Activated CD4-positive, CD25-positive, alpha-beta regulatory T cell (primary cell): ENCODE results near the gene BCL7B.
"Not testable (repeated sequence)": the region's sequence is repeated elsewhere in the genome, so short reads cannot be mapped to it uniquely, and the experiment has no call there.

Experiments used
- DNase-seq, 4 experiments: peaks; one replicate each; lab custom pipeline; 2025; lab: John Stamatoyannopoulos, UW

Gene BCL7B

DNA sequence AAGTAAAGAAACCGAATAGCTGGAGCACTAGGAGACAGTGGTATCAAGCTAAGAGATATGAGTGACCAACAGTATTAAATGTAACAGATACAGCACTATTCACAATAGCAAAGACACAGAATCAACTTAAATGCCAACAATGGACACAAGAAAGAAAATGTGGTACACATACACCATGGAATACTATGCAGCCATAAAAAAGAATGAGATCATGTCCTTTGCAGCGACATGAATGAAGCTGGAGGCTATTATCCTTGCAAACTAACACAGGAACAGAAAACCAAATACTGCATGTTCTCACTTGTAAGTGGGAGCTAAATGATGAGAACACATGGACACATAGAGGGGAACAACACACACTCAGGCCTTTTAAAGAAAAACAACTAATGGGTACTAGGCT is 62.0 kb downstream of the BCL7B start:
- DNase-seq: not testable (repeated sequence)

DNA sequence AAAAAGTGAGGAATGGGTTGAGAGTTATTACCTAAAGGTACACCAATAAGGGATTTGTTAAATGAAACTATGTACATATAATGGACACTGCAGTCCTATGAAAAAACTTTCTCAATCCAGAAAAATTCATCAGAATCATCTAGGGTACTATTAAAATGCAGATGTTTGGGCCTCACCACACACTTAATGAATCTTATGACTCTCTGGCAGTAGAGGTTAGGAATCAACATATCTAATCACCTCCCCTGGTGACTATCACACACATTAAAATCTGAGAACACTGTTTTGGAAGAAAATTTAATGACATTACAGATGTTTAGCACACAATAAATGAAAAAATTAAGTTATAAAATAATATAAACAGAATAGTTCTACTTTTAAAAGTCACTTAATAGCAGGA is 67.5 kb downstream of the BCL7B start:
- no peak for DNase-seq

GRCh38 chr7:73487486-73487885 is 70.0 kb downstream of the BCL7B start:
- DNase-seq: no peak
